Transverse colon (tissue), 4 donors: ENCODE results near the gene TAS2R60. TPM values are rescaled to one million over a fixed set of nuclear protein-coding genes. Genes with fewer than 3 reads are reported as not detected.
"Not testable (repeated sequence)": the region's sequence is repeated elsewhere in the genome, so short reads cannot be mapped to it uniquely, and the experiment has no call there.

Source experiments
- DNase-seq: peaks from one replicate; pipeline ENCODE4 v3.0.0-alpha.2; 2019
- H3K27ac ChIP-seq, 4 donors: fragments of 200-600 bp; sonication (generic); 2 replicates each; pipeline ENCODE4 v1.5.1; 2016 to 2018; ENCODE audit warnings: inconsistent platforms in 4 of 4
- H3K27me3 ChIP-seq: fragments of 200-600 bp; sonication (generic); 2 replicates; pipeline ENCODE4 v1.5.1; 2017; ENCODE audit warnings: inconsistent platforms
- H3K36me3 ChIP-seq, 4 donors: fragments of 200-600 bp; sonication (generic); 2 replicates each; pipeline ENCODE4 v1.5.1; 2017 to 2019; ENCODE audit warnings: inconsistent platforms in 4 of 4
- H3K4me1 ChIP-seq, 4 donors: fragments of 200-600 bp; sonication (generic); 2 replicates each; pipeline ENCODE4 v1.5.1; 2017 to 2020; ENCODE audit warnings: inconsistent platforms in 4 of 4
- H3K4me3 ChIP-seq, 4 donors: fragments of 200-600 bp; sonication (generic); 1 replicate in 1 of 4; 2 replicates in 3 of 4; pipeline versions ENCODE4 v1.5.1 to v1.6.1; 2017 to 2019; ENCODE audit warnings: inconsistent platforms in 4 of 4
- H3K9me3 ChIP-seq, 2 donors: fragments of 200-600 bp; sonication (generic); 2 replicates each; pipeline ENCODE4 v1.5.1; 2017 to 2019; ENCODE audit warnings: inconsistent platforms in 2 of 2
- EP300 ChIP-seq: sonication (generic); formaldehyde crosslinking; IDR thresholded peaks from one replicate; pipeline ENCODE4 v1.6.1; 2017; ENCODE audit warnings: antibody characterized with exemption, low read depth
- POLR2A ChIP-seq: fragments of 450-650 bp; IDR thresholded peaks from one replicate; pipeline ENCODE4 v1.6.1; 2016; ENCODE audit warnings: antibody characterized with exemption, mild to moderate bottlenecking, moderate library complexity
- POLR2AphosphoS5 ChIP-seq, 3 donors: sonication (generic); formaldehyde crosslinking; IDR thresholded peaks; one replicate each; pipeline ENCODE4 v1.6.1; 2016; ENCODE audit warnings: antibody characterized with exemption in 3 of 3
- WGBS, 2 donors: methylation state at CpG; one replicate each; pipeline ENCODE4 v1.1.5; 2018; ENCODE audit warnings: low coverage in 1 of 2; 5-methylcytosine and 5-hydroxymethylcytosine counted together
- in situ Hi-C, 4 donors: fragments of 200-750 bp; cut with MboI; loops; one replicate each; pipeline versions ENCODE4 v1.15.0 to v1.15.1; 2017; ENCODE audit warnings: low sequenced_read_pairs in 3 of 4, low pct_ligation_motif_present in 1 of 4, low pct_unique_long_range_greater_than_20kb in 1 of 4
- intact Hi-C: fragments of 100-400 bp; cut with DNase I; formaldehyde crosslinking; loops from one replicate; pipeline ENCODE4 v1.15.1; 2023; ENCODE audit warnings: low total_unique reads
- total RNA-seq, 4 donors: library from RNA; depleted of rRNA; stranded (reverse); fragments of >200 nt; gene quantifications; one replicate each; pipeline ENCODE4 v1.1.0, GENCODE V29; 2016
- TF ChIP-seq, protein P1 (sequence below), 5 experiments: fragments of 200-600 bp in 3 of 5; fragments of 450-650 bp in 2 of 5; sonication (generic) in 3 of 5; IDR thresholded peaks; 1 replicate in 2 of 5; 2 replicates in 3 of 5; pipeline ENCODE4 v1.5.1; 2016 to 2017; ENCODE audit warnings: antibody characterized with exemption in 5 of 5, inconsistent platforms in 3 of 5, mild to moderate bottlenecking in 2 of 5, moderate library complexity in 1 of 5

Gene TAS2R60
- total RNA-seq, 4 donors from 2014 or later: not detected

DNA sequence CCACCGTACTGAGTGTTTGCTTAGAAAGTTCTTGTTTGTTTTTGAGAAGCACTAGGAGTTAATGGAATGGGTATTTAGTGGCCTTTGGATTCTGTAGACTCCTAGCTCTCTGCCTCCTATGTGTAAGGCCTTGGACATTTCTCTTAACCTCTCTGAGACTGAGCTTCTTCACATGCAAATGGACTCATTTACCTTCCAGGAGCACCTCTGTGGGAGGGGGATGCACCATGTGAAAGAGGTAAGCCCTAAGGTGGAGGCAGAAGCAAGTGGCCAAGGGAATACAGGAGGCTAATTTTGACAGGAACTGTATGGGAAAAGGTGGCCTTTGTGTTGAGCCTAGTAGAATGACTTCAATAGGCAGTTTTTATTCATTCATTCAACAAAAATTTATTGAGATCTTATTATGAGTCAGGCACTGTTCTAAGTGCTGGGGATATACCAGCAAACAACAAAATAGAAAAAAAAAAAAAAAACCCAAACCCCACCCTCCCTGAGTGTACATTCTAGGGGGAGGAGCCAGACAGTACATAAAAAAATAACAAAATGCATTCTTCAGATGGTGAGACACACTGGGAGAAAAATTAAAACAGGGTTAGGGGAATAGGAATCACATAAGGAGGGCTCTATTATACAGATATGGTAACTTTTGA, 25.4 kb upstream of the TAS2R60 start:
- 0 to 61% methylated on average over 1 of the region's 1 CpG for WGBS, 2 donors

DNA sequence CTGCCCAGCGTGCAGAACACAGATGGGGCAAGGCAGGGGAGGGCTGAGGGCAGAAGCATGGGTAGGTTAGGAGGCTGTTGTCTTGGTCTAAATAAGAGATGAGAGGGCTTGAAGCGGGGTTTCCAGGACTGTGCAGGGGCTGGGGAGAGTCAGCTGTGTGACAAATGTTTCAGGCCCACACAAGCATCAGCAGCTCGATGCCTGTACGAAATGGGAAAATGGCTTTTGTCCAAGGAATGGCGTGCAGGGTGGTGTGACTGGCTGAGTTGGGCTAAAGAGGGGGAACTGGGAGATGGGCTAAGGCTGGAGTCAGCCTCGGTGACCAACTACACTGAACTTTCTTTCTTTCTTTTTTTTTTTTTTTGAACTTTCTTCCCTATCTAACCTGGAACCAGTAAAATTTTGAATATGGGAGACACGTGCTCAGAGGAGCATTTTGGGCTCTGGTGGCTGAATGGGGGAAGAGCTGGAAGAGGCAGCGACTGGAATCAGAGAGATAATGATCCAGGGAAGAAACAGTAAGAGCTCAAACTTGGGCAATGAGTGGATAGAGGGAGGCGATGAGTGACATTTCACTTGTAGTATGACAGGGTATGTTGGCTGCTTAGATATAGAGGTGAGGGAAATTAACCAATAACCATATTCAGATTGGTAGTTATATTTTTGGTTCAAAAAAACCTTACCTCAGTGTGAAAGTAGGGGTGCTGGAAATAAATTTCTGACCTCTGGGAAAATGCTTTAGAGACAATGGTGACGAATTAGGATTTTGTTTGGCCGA, 24.4 kb upstream of the TAS2R60 start:
- Histone ChIP-seq H3K4me3 (no peak overlapping the region), H3K27me3 (no peaks in the 10 kb centered on the region), H3K36me3 (no peaks in the 10 kb centered on the region), H3K27ac (no peak overlapping the region), H3K9me3 (no peaks in the 10 kb centered on the region), H3K4me1 (peaks cover 0 to 7% (median 0%) of the 10 kb centered on the region in 4 donors)
- TF ChIP-seq EP300 (no peak), POLR2AphosphoS5 (IDR thresholded peaks at IDR 0.05) (no peak), POLR2A (no peak)
- TF ChIP-seq, protein P1, sequence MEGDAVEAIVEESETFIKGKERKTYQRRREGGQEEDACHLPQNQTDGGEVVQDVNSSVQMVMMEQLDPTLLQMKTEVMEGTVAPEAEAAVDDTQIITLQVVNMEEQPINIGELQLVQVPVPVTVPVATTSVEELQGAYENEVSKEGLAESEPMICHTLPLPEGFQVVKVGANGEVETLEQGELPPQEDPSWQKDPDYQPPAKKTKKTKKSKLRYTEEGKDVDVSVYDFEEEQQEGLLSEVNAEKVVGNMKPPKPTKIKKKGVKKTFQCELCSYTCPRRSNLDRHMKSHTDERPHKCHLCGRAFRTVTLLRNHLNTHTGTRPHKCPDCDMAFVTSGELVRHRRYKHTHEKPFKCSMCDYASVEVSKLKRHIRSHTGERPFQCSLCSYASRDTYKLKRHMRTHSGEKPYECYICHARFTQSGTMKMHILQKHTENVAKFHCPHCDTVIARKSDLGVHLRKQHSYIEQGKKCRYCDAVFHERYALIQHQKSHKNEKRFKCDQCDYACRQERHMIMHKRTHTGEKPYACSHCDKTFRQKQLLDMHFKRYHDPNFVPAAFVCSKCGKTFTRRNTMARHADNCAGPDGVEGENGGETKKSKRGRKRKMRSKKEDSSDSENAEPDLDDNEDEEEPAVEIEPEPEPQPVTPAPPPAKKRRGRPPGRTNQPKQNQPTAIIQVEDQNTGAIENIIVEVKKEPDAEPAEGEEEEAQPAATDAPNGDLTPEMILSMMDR (IDR thresholded peaks at IDR 0.05): no peak
- in situ Hi-C loops: loop anchor here in 2 of 4 donors (10.0 kb wide), 3 partner anchors 56 to 174 kb away; partner anchors contain the start of genes CLCN1 (in 1 of the 2) and TAS2R41 (in 1 of the 2)
- intact Hi-C loops: no loop called here
- 68 to 85% methylated on average over 9 to 11 of the region's 11 CpGs for WGBS, 2 donors
- no peak for DNase-seq

More for the DNA sequence above, 25.4 kb upstream of the TAS2R60 start:
- intact Hi-C loops (loop anchor here (2.0 kb wide), 1 partner anchor 177 kb away; no protein-coding TSS in a partner anchor), in situ Hi-C loops (loop anchor here in 2 of 4 donors (10.0 kb wide), 3 partner anchors 57 to 173 kb away; partner anchors contain the start of genes CLCN1 (in 1 of the 2) and TAS2R41 (in 1 of the 2))
- TF ChIP-seq POLR2A: no peak
- TF ChIP-seq EP300: no peak
- TF ChIP-seq, protein P1 (IDR thresholded peaks at IDR 0.05): no peak
- TF ChIP-seq POLR2AphosphoS5 (IDR thresholded peaks at IDR 0.05): no peak
- Histone ChIP-seq H3K9me3 (no peaks in the 10 kb centered on the region), H3K4me3 (no peak overlapping the region), H3K27me3 (no peaks in the 10 kb centered on the region), H3K4me1 (peaks cover 0 to 7% (median 0%) of the 10 kb centered on the region in 4 donors), H3K27ac (no peak overlapping the region), H3K36me3 (no peaks in the 10 kb centered on the region)
- no peak for DNase-seq

DNA sequence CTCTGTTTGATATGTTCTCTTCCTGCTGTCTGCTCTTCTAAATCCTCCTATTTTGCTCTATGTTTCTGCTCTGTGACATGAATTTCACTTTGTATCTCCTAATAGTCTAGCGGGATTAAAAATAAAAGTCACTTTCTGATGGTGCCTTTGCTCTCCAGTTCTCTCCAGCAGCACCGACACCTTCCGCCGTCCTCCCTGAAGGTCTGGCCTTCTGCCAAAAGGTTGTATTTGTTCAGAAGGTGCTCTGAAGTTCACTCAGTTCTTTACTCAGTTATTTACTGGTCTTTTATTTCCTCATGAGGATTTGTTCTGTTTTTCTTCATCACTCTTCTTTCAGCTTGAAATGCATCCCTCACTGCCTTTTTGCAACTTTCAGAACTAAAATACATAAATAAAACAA, 23.4 kb upstream of the TAS2R60 start:
- no peak overlapping the region for H3K27ac ChIP-seq
- H3K4me1 ChIP-seq: peaks cover 0 to 7% (median 0%) of the 10 kb centered on the region in 4 donors
- no peaks in the 10 kb centered on the region for H3K36me3 ChIP-seq
- 46 to 49% methylated on average over 4 of the region's 4 CpGs for WGBS, 2 donors
- in situ Hi-C loops (loop anchor here in 2 of 4 donors (10.0 kb wide), 3 partner anchors 55 to 175 kb away; partner anchors contain the start of genes CLCN1 (in 1 of the 2) and TAS2R41 (in 1 of the 2)), intact Hi-C loops (no loop called here)
- DNase-seq: peak; percentile 56
- no peaks in the 10 kb centered on the region for H3K9me3 ChIP-seq
- TF ChIP-seq POLR2AphosphoS5 (IDR thresholded peaks at IDR 0.05): no peak
- no peak for TF ChIP-seq EP300
- TF ChIP-seq POLR2A: no peak
- TF ChIP-seq, protein P1 (IDR thresholded peaks at IDR 0.05): no peak
- H3K27me3 ChIP-seq: no peaks in the 10 kb centered on the region
- no peak overlapping the region for H3K4me3 ChIP-seq

DNA sequence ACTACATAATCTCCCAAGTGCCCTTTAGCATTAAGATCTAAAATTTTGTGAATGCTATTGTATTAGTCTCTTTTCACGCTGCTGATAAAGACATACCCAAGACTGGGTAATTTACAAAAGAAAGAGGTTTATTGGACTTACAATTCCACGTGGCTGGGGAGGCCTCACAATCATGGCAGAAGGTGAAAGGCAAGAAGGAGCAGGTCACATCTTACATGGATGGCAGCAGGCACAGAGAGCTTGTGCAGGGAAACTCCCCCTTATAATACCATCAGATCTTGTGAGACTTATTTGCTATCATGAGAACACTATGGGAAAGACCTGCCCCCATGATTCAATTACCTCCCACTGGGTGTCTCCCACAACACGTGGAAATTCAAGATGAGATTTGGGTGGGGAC, 22.6 kb upstream of the TAS2R60 start:
- H3K36me3 ChIP-seq, H3K4me1 ChIP-seq, H3K27ac ChIP-seq, H3K4me3 ChIP-seq, DNase-seq, H3K9me3 ChIP-seq, H3K27me3 ChIP-seq, intact Hi-C loops, in situ Hi-C loops: not testable (repeated sequence)
- 35 to 63% methylated on average over 3 of the region's 3 CpGs for WGBS, 2 donors
